Activated naive CD8-positive, alpha-beta T cell treated with anti-CD3 and anti-CD28 coated beads, Interleukin-2, amount 50 U/mL, for 16 hours (primary cell): ENCODE data around the gene ANKRD33B.
"Not testable (repeated sequence)": the region's sequence is repeated elsewhere in the genome, so short reads cannot be mapped to it uniquely, and the experiment has no call there.

Experiments
- DNase-seq: peaks from one replicate; pipeline ENCODE4 v3.0.0-alpha.2; 2020; ENCODE audit warnings: low read depth, low spot score

The ANKRD33B gene

GRCh38 chr5:10593531-10594181 is 29.8 kb downstream of the ANKRD33B start:
- no peak for DNase-seq

- DNase-seq: no peak
Measured at GRCh38 chr5:10594591-10595210, 30.8 kb downstream of the ANKRD33B start.

GRCh38 chr5:10595293-10595671 is 31.4 kb downstream of the ANKRD33B start:
- no peak for DNase-seq

- no peak for DNase-seq
Measured at GRCh38 chr5:10595672-10596309, 31.9 kb downstream of the ANKRD33B start.

GRCh38 chr5:10596310-10596703 is 32.4 kb downstream of the ANKRD33B start:
- DNase-seq: no peak

GRCh38 chr5:10596886-10597451 is 33.1 kb downstream of the ANKRD33B start:
- DNase-seq: no peak

- DNase-seq: no peak
Measured at GRCh38 chr5:10599113-10599512, 35.2 kb downstream of the ANKRD33B start.

GRCh38 chr5:10599862-10600284 is 36.0 kb downstream of the ANKRD33B start:
- no peak for DNase-seq

GRCh38 chr5:10600626-10601245 is 36.9 kb downstream of the ANKRD33B start:
- no peak for DNase-seq

GRCh38 chr5:10601246-10602030 is 37.6 kb downstream of the ANKRD33B start:
- no peak for DNase-seq

GRCh38 chr5:10602031-10602806 is 38.3 kb downstream of the ANKRD33B start:
- no peak for DNase-seq

- no peak for DNase-seq
Measured at GRCh38 chr5:10604975-10605374, 41.1 kb downstream of the ANKRD33B start.

GRCh38 chr5:10606632-10607022 is 42.8 kb downstream of the ANKRD33B start:
- not testable (repeated sequence) for DNase-seq

- no peak for DNase-seq
Measured at GRCh38 chr5:10607023-10607665, 43.3 kb downstream of the ANKRD33B start.

GRCh38 chr5:10607666-10608073 is 43.8 kb downstream of the ANKRD33B start:
- no peak for DNase-seq

GRCh38 chr5:10608081-10608480 is 44.2 kb downstream of the ANKRD33B start:
- not testable (repeated sequence) for DNase-seq

GRCh38 chr5:10610058-10610457 is 46.2 kb downstream of the ANKRD33B start:
- DNase-seq: no peak

GRCh38 chr5:10611290-10611689 is 47.4 kb downstream of the ANKRD33B start:
- no peak for DNase-seq

GRCh38 chr5:10612251-10612650 is 48.4 kb downstream of the ANKRD33B start:
- DNase-seq: no peak

GRCh38 chr5:10615693-10616092 is 51.8 kb downstream of the ANKRD33B start:
- no peak for DNase-seq
